Posterior vena cava (tissue), 2 donors: ENCODE results near the gene CADPS. TPM values are rescaled to one million over a fixed set of nuclear protein-coding genes. Genes with fewer than 3 reads are reported as not detected.

ENCODE experiments used
- DNase-seq: peaks from one replicate; pipeline ENCODE4 v3.0.0-alpha.2; 2020; ENCODE audit warnings: low spot score
- intact Hi-C, 2 donors: fragments of 100-400 bp; cut with DNase I; formaldehyde crosslinking; loops; one replicate each; pipeline versions ENCODE4 v1.14.1 to v1.14.2; 2022 to 2023
- total RNA-seq, 2 donors: library from RNA; stranded (reverse); fragmentation: NEBNext Ultra II Directional; extraction: Animal tissue kit (Norgen Biotek cat#: 25700); gene quantifications; one replicate each; pipeline ENCODE4 v1.2.1, GENCODE V29; 2021
- donor health status: DM: yes; HTN: yes; CAD: no.
- donor health status: DM: yes; HTN: yes; CAD: no.

CADPS gene
- total RNA-seq, 2 donors from 2014 or later = 1.6 to 2.2 TPM

GRCh38 chr3:62439176-62439813 lies 435.9 kb downstream of the CADPS start:
- intact Hi-C loops = no loop called here

GRCh38 chr3:62436785-62437184 lies 438.4 kb downstream of the CADPS start:
- intact Hi-C loops = no loop called here

More at GRCh38 chr3:62439176-62439813, 435.9 kb downstream of the CADPS start:
- no peak for DNase-seq

GRCh38 chr3:62433396-62433795 lies 441.8 kb downstream of the CADPS start:
- DNase-seq = no peak
- intact Hi-C loops = no loop called here

More at GRCh38 chr3:62436785-62437184, 438.4 kb downstream of the CADPS start:
- DNase-seq = no peak

- intact Hi-C loops = loop anchor here in 1 of 2 donors (5.0 kb wide), 1 partner anchor 809 kb away; no protein-coding TSS in a partner anchor
- DNase-seq = no peak
Observed at GRCh38 chr3:62421207-62421606, 454.0 kb downstream of the CADPS start.

- intact Hi-C loops = no loop called here
- DNase-seq = no peak
Observed at GRCh38 chr3:62416144-62416543, 459.1 kb downstream of the CADPS start.

- intact Hi-C loops = no loop called here
- no peak for DNase-seq
Observed at GRCh38 chr3:62415312-62415801, 459.9 kb downstream of the CADPS start.

- intact Hi-C loops = no loop called here
- no peak for DNase-seq
Observed at GRCh38 chr3:62414786-62415185, 460.4 kb downstream of the CADPS start.

GRCh38 chr3:62413687-62414086 lies 461.5 kb downstream of the CADPS start:
- no peak for DNase-seq
- intact Hi-C loops = no loop called here

- intact Hi-C loops = no loop called here
- DNase-seq = no peak
Observed at GRCh38 chr3:62406945-62407344, 468.3 kb downstream of the CADPS start.

GRCh38 chr3:62405566-62405965 lies 469.6 kb downstream of the CADPS start:
- intact Hi-C loops = no loop called here
- no peak for DNase-seq

- intact Hi-C loops = no loop called here
- DNase-seq = no peak
Observed at GRCh38 chr3:62405135-62405534, 470.1 kb downstream of the CADPS start.

GRCh38 chr3:62404321-62404720 lies 470.9 kb downstream of the CADPS start:
- intact Hi-C loops = no loop called here

GRCh38 chr3:62403765-62404164 lies 471.5 kb downstream of the CADPS start:
- DNase-seq = no peak
- intact Hi-C loops = no loop called here

More at GRCh38 chr3:62404321-62404720, 470.9 kb downstream of the CADPS start:
- no peak for DNase-seq

- intact Hi-C loops = no loop called here
Observed at GRCh38 chr3:62392626-62393292, 482.5 kb downstream of the CADPS start.

GRCh38 chr3:62387251-62387650 lies 488.0 kb downstream of the CADPS start:
- intact Hi-C loops = no loop called here
- DNase-seq = no peak

More at GRCh38 chr3:62392626-62393292, 482.5 kb downstream of the CADPS start:
- DNase-seq = no peak

GRCh38 chr3:62379321-62379798 lies 495.9 kb downstream of the CADPS start:
- intact Hi-C loops = no loop called here
- DNase-seq = no peak

GRCh38 chr3:62378921-62379320 lies 496.3 kb downstream of the CADPS start:
- intact Hi-C loops = no loop called here
- DNase-seq = no peak

- intact Hi-C loops = no loop called here
Observed at GRCh38 chr3:62378311-62378789, 496.9 kb downstream of the CADPS start.

GRCh38 chr3:62376906-62377877 lies 498.0 kb downstream of the CADPS start:
- no peak for DNase-seq
- intact Hi-C loops = no loop called here

More at GRCh38 chr3:62378311-62378789, 496.9 kb downstream of the CADPS start:
- no peak for DNase-seq

GRCh38 chr3:62376454-62376720 lies 498.8 kb downstream of the CADPS start:
- no peak for DNase-seq
- intact Hi-C loops = no loop called here
